DOHH2 (cell line): ENCODE results near the gene ITGA3.

Experiments used
- H3F3A ChIP-seq: fragments of 200-600 bp; sonication (generic), shearing (Covaris generic); 2 replicates; pipeline ENCODE4 v1.6.0; 2016; ENCODE audit warnings: antibody characterized with exemption, mild to moderate bottlenecking; ENCODE audit not compliant: control insufficient read depth, insufficient read depth
- H3K27ac ChIP-seq: fragments of 200-600 bp; sonication (generic); 2 replicates; pipeline ENCODE4 v1.5.1; 2014; ENCODE audit warnings: low read depth, mild to moderate bottlenecking, low read length, moderate library complexity
- H3K27me3 ChIP-seq: fragments of 200-600 bp; sonication (generic); 2 replicates; pipeline ENCODE4 v1.6.1; 2014; ENCODE audit warnings: mild to moderate bottlenecking, low read length, mixed read lengths; ENCODE audit not compliant: control insufficient read depth
- H3K36me3 ChIP-seq: fragments of 200-600 bp; sonication (generic); 2 replicates; pipeline ENCODE4 v1.6.1; 2014; ENCODE audit warnings: mild to moderate bottlenecking, low read length, moderate library complexity, mixed read lengths; ENCODE audit not compliant: control insufficient read depth
- H3K4me1 ChIP-seq: fragments of 200-600 bp; sonication (generic); 2 replicates; pipeline ENCODE4 v1.6.1; 2014; ENCODE audit warnings: mild to moderate bottlenecking, low read length, mixed read lengths; ENCODE audit not compliant: control insufficient read depth
- H3K4me2 ChIP-seq: fragments of 200-600 bp; sonication (generic); 2 replicates; pipeline ENCODE4 v1.6.0; 2014; ENCODE audit warnings: mild to moderate bottlenecking, low read length, moderate library complexity
- H3K4me3 ChIP-seq: fragments of 200-600 bp; sonication (generic); 2 replicates; pipeline ENCODE4 v1.5.1; 2014; ENCODE audit warnings: mild to moderate bottlenecking, low read length, mixed read lengths
- H3K79me2 ChIP-seq: fragments of 200-600 bp; sonication (generic); 2 replicates; pipeline ENCODE4 v1.6.1; 2014; ENCODE audit warnings: mild to moderate bottlenecking, low read length, mixed read lengths; ENCODE audit not compliant: control insufficient read depth
- H3K9me2 ChIP-seq: fragments of 200-600 bp; sonication (generic); replicated peaks from 2 replicates; pipeline ENCODE4 v1.6.1; 2014; ENCODE audit warnings: mild to moderate bottlenecking, low read length, mixed read lengths; ENCODE audit not compliant: control insufficient read depth
- H3K9me3 ChIP-seq: fragments of 200-600 bp; sonication (generic); 2 replicates; pipeline ENCODE4 v1.6.1; 2014; ENCODE audit warnings: antibody characterized with exemption, low read length, mixed read lengths; ENCODE audit not compliant: control insufficient read depth, insufficient read depth
- H4K20me1 ChIP-seq: fragments of 200-600 bp; sonication (generic); 2 replicates; pipeline ENCODE4 v1.6.0; 2014; ENCODE audit warnings: low read depth, mild to moderate bottlenecking, antibody characterized with exemption, low read length, moderate library complexity; ENCODE audit not compliant: control insufficient read depth, insufficient read depth
- CTCF ChIP-seq: fragments of 200-600 bp; sonication (generic); IDR thresholded peaks from one replicate; pipeline ENCODE4 v1.5.1; 2014; ENCODE audit warnings: antibody characterized with exemption, mild to moderate bottlenecking, low read depth, low read length; ENCODE audit not compliant: poor library complexity, severe bottlenecking
- EZH2phosphoT487 ChIP-seq: fragments of 200-600 bp; sonication (generic); IDR thresholded peaks from 2 replicates; pipeline ENCODE4 v1.6.1; 2017; ENCODE audit warnings: borderline replicate concordance, mild to moderate bottlenecking, antibody characterized with exemption, low read length, moderate library complexity, mixed read lengths

ITGA3 gene

GRCh38 chr17:50072925-50073324 is 17.0 kb downstream of the ITGA3 start:
- Histone ChIP-seq H3K9me3 (no peaks in the 10 kb centered on the region), H3K27me3 (no peaks in the 10 kb centered on the region), H3K4me1 (peaks cover 19% of the 10 kb centered on the region), H3F3A (no peaks in the 10 kb centered on the region), H3K4me3 (no peak overlapping the region), H3K79me2 (no peaks in the 10 kb centered on the region), H3K9me2 (no peaks in the 10 kb centered on the region), H3K27ac (no peak overlapping the region), H3K4me2 (no peak overlapping the region), H3K36me3 (no peaks in the 10 kb centered on the region), H4K20me1 (no peaks in the 10 kb centered on the region)
- no peak for TF ChIP-seq EZH2phosphoT487
- TF ChIP-seq CTCF, result no peak

GRCh38 chr17:50074227-50074626 is 18.3 kb downstream of the ITGA3 start:
- Histone ChIP-seq H3K4me2 (no peak overlapping the region), H3K27ac (no peak overlapping the region), H4K20me1 (no peaks in the 10 kb centered on the region), H3K9me2 (no peaks in the 10 kb centered on the region), H3F3A (no peaks in the 10 kb centered on the region), H3K4me3 (no peak overlapping the region), H3K79me2 (no peaks in the 10 kb centered on the region), H3K9me3 (no peaks in the 10 kb centered on the region), H3K27me3 (no peaks in the 10 kb centered on the region), H3K4me1 (peaks cover 20% of the 10 kb centered on the region), H3K36me3 (no peaks in the 10 kb centered on the region; the same call in 1 of the 2 replicates)
- no peak for TF ChIP-seq EZH2phosphoT487
- TF ChIP-seq CTCF, result no peak

GRCh38 chr17:50075446-50076032 is 19.6 kb downstream of the ITGA3 start:
- Histone ChIP-seq H3K27ac (no peak overlapping the region), H3F3A (no peaks in the 10 kb centered on the region), H3K4me1 (peaks cover 33% of the 10 kb centered on the region), H3K27me3 (no peaks in the 10 kb centered on the region), H4K20me1 (no peaks in the 10 kb centered on the region), H3K4me2 (no peak overlapping the region), H3K36me3 (no peaks in the 10 kb centered on the region; the same call in 1 of the 2 replicates), H3K9me2 (no peaks in the 10 kb centered on the region), H3K79me2 (no peaks in the 10 kb centered on the region), H3K4me3 (no peak overlapping the region), H3K9me3 (no peaks in the 10 kb centered on the region)
- TF ChIP-seq EZH2phosphoT487, result no peak
- TF ChIP-seq CTCF, result no peak

- Histone ChIP-seq H4K20me1 (no peaks in the 10 kb centered on the region), H3K9me2 (no peaks in the 10 kb centered on the region), H3F3A (no peaks in the 10 kb centered on the region), H3K36me3 (no peaks in the 10 kb centered on the region; the same call in 1 of the 2 replicates), H3K79me2 (no peaks in the 10 kb centered on the region), H3K27ac (no peak overlapping the region), H3K4me2 (no peak overlapping the region), H3K4me1 (peaks cover 40% of the 10 kb centered on the region), H3K9me3 (no peaks in the 10 kb centered on the region), H3K4me3 (no peak overlapping the region), H3K27me3 (no peaks in the 10 kb centered on the region)
- no peak for TF ChIP-seq EZH2phosphoT487
- TF ChIP-seq CTCF, result no peak
Measured at GRCh38 chr17:50076221-50076590, 20.3 kb downstream of the ITGA3 start.
